ENCODE results near the gene RYR3.

RYR3 gene

GRCh38 chr15:33735143-33735542 lies 424.4 kb downstream of the RYR3 start:
- TF ChIP-seq, protein P1, sequence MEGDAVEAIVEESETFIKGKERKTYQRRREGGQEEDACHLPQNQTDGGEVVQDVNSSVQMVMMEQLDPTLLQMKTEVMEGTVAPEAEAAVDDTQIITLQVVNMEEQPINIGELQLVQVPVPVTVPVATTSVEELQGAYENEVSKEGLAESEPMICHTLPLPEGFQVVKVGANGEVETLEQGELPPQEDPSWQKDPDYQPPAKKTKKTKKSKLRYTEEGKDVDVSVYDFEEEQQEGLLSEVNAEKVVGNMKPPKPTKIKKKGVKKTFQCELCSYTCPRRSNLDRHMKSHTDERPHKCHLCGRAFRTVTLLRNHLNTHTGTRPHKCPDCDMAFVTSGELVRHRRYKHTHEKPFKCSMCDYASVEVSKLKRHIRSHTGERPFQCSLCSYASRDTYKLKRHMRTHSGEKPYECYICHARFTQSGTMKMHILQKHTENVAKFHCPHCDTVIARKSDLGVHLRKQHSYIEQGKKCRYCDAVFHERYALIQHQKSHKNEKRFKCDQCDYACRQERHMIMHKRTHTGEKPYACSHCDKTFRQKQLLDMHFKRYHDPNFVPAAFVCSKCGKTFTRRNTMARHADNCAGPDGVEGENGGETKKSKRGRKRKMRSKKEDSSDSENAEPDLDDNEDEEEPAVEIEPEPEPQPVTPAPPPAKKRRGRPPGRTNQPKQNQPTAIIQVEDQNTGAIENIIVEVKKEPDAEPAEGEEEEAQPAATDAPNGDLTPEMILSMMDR (conservative IDR thresholded peaks at IDR 0.05; ENCODE audit: low read depth, low read length): no peak
- no peak overlapping the region for H3K4me3 ChIP-seq (ENCODE audit: low read length)
- no peak for DNase-seq (ENCODE audit: low read depth)

GRCh38 chr15:33735637-33736247 lies 425.0 kb downstream of the RYR3 start:
- no peak overlapping the region for H3K4me3 ChIP-seq (ENCODE audit: low read length)
- no peak for DNase-seq (ENCODE audit: low read depth)
- TF ChIP-seq, protein P1 (conservative IDR thresholded peaks at IDR 0.05; ENCODE audit: low read depth, low read length): peak; percentile 81

- H3K4me3 ChIP-seq (ENCODE audit: low read length): no peak overlapping the region
- TF ChIP-seq, protein P1 (conservative IDR thresholded peaks at IDR 0.05; ENCODE audit: low read depth, low read length): peak; percentile 96
- no peak for DNase-seq (ENCODE audit: low read depth)
Observed at GRCh38 chr15:33737687-33738601, 427.2 kb downstream of the RYR3 start.

- H3K4me3 ChIP-seq (ENCODE audit: low read length): no peak overlapping the region
- no peak for DNase-seq (ENCODE audit: low read depth)
- TF ChIP-seq, protein P1 (conservative IDR thresholded peaks at IDR 0.05; ENCODE audit: low read depth, low read length): no peak
Observed at GRCh38 chr15:33738941-33739664, 428.3 kb downstream of the RYR3 start.

GRCh38 chr15:33742306-33742705 lies 431.5 kb downstream of the RYR3 start:
- H3K4me3 ChIP-seq (ENCODE audit: low read length): no peak overlapping the region
- TF ChIP-seq, protein P1 (conservative IDR thresholded peaks at IDR 0.05; ENCODE audit: low read depth, low read length): no peak
- no peak for DNase-seq (ENCODE audit: low read depth)

GRCh38 chr15:33742800-33743199 lies 432.0 kb downstream of the RYR3 start:
- DNase-seq (ENCODE audit: low read depth): no peak
- H3K4me3 ChIP-seq (ENCODE audit: low read length): no peak overlapping the region
- TF ChIP-seq, protein P1 (conservative IDR thresholded peaks at IDR 0.05; ENCODE audit: low read depth, low read length): no peak
